BLaER1 treated with 17β-estradiol and CSF1 and Interleukin-3, amounts not matched to agents 10 nM and 100 nM (cell line): ENCODE data around the gene RNF130.
"Not testable (repeated sequence)": the region's sequence is repeated elsewhere in the genome, so short reads cannot be mapped to it uniquely, and the experiment has no call there.

Experiments used
- H3K27ac ChIP-seq, 11 experiments: shearing (Covaris generic); formaldehyde crosslinking; 2 replicates each; pipeline ENCODE4 v1.8.1; 2022
- H3K27me3 ChIP-seq, 11 experiments: shearing (Covaris generic); formaldehyde crosslinking; 2 replicates each; pipeline ENCODE4 v1.8.1; 2022
- H3K36me3 ChIP-seq, 11 experiments: shearing (Covaris generic); formaldehyde crosslinking; 2 replicates each; pipeline ENCODE4 v1.8.1; 2022
- H3K4me1 ChIP-seq, 10 experiments: shearing (Covaris generic); formaldehyde crosslinking; 2 replicates each; pipeline ENCODE4 v1.8.1; 2022
- H3K4me2 ChIP-seq, 11 experiments: shearing (Covaris generic); formaldehyde crosslinking; 2 replicates each; pipeline ENCODE4 v1.8.1; 2022
- H3K4me3 ChIP-seq, 10 experiments: shearing (Covaris generic); formaldehyde crosslinking; 2 replicates each; pipeline ENCODE4 v1.8.1; 2022
- H3K9ac ChIP-seq, 11 experiments: shearing (Covaris generic); formaldehyde crosslinking; 2 replicates each; pipeline ENCODE4 v1.8.1; 2022
- H3K9me3 ChIP-seq, 11 experiments: shearing (Covaris generic); formaldehyde crosslinking; replicated peaks in 1 of 11; 2 replicates each; pipeline ENCODE4 v1.8.1; 2022
- H4K20me1 ChIP-seq, 11 experiments: shearing (Covaris generic); formaldehyde crosslinking; 2 replicates each; pipeline ENCODE4 v1.8.1; 2022
- Cebpa-rat ChIP-seq, 11 experiments: shearing (Covaris generic); IDR thresholded peaks; 2 replicates each; pipeline ENCODE4 v1.8.1; 2022

Gene RNF130

GRCh38 chr5:180026734-180027458 is 44.7 kb downstream of the RNF130 start:
- H3K27ac ChIP-seq, result peak overlapping the region in 2 of 11 experiments; percentile 13 to 34; a peak in 3 of 22 replicates
- H4K20me1 ChIP-seq, result peaks cover 23 to 100% (median 99%) of the 10 kb centered on the region in 11 experiments
- peak overlapping the region in 3 of 11 experiments; percentile 1 to 15 (median 13); a peak in 2 of 22 replicates for H3K9ac ChIP-seq
- H3K27me3 ChIP-seq, result no peaks in the 10 kb centered on the region
- H3K4me2 ChIP-seq, result peak overlapping the region in 3 of 11 experiments; percentile 8 to 48 (median 48); a peak in 4 of 22 replicates
- H3K4me1 ChIP-seq, result peaks cover 0 to 82% (median 10%) of the 10 kb centered on the region in 10 experiments; a peak in 12 of 20 replicates
- TF ChIP-seq Cebpa-rat (IDR thresholded peaks at IDR 0.05), result no peak
- H3K9me3 ChIP-seq, result peaks cover 0 to 33% (median 27%) of the 10 kb centered on the region in 11 experiments; a peak in 19 of 22 replicates
- H3K4me3 ChIP-seq, result no peak overlapping the region
- peaks cover 81 to 100% (median 97%) of the 10 kb centered on the region in 11 experiments for H3K36me3 ChIP-seq

GRCh38 chr5:180026320-180026719 is 45.2 kb downstream of the RNF130 start:
- peaks cover 0 to 82% (median 10%) of the 10 kb centered on the region in 10 experiments; a peak in 12 of 20 replicates for H3K4me1 ChIP-seq
- H3K4me3 ChIP-seq, result no peak overlapping the region
- no peaks in the 10 kb centered on the region for H3K27me3 ChIP-seq
- peaks cover 0 to 38% (median 33%) of the 10 kb centered on the region in 11 experiments; a peak in 19 of 22 replicates for H3K9me3 ChIP-seq
- peaks cover 82 to 100% (median 97%) of the 10 kb centered on the region in 11 experiments for H3K36me3 ChIP-seq
- no peak for TF ChIP-seq Cebpa-rat (IDR thresholded peaks at IDR 0.05)
- H3K27ac ChIP-seq, result no peak overlapping the region; a peak in 1 of 22 replicates
- peak overlapping the region in 3 of 11 experiments; percentile 8 to 48 (median 31); a peak in 3 of 22 replicates for H3K4me2 ChIP-seq
- H3K9ac ChIP-seq, result no peak overlapping the region
- H4K20me1 ChIP-seq, result peaks cover 23 to 100% (median 98%) of the 10 kb centered on the region in 11 experiments

DNA sequence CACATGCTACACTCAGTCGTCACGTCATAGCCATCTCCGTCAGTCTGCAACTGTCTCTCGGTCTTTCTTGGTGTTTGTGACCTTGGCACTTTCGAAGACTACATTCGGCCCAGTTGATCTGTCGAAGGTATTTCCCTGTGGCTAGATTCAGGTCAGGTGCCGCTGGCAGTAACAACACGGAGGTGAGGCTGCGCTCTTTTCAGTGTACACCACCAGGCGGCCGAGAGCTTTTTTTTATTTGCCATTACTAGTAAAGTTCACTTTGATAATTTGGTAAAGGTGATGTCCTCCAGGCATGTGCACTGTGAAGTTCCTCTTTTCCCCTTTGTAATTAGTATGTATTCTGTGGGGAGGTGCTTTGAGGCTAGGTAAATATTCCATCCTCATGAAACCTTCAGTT is 49.7 kb downstream of the RNF130 start:
- Histone ChIP-seq H3K9ac (no peak overlapping the region), H3K27me3 (no peaks in the 10 kb centered on the region), H4K20me1 (peaks cover 6 to 100% (median 98%) of the 10 kb centered on the region in 11 experiments), H3K36me3 (peaks cover 87 to 100% (median 97%) of the 10 kb centered on the region in 11 experiments), H3K27ac (no peak overlapping the region), H3K4me2 (no peak overlapping the region), H3K9me3 (peaks cover 14 to 80% (median 71%) of the 10 kb centered on the region in 11 experiments; a peak in 21 of 22 replicates), H3K4me1 (peaks cover 4 to 76% (median 10%) of the 10 kb centered on the region in 10 experiments; a peak in 14 of 20 replicates), H3K4me3 (peak overlapping the region in 1 of 10 experiments; percentile 1; a peak in 1 of 20 replicates)
- no peak for TF ChIP-seq Cebpa-rat (IDR thresholded peaks at IDR 0.05)

GRCh38 chr5:180020176-180020575 is 51.4 kb downstream of the RNF130 start:
- H4K20me1 ChIP-seq, result peaks cover 12 to 100% (median 98%) of the 10 kb centered on the region in 11 experiments
- H3K36me3 ChIP-seq, result peaks cover 89 to 100% (median 99%) of the 10 kb centered on the region in 11 experiments
- peaks cover 14 to 80% (median 72%) of the 10 kb centered on the region in 11 experiments; a peak in 21 of 22 replicates for H3K9me3 ChIP-seq
- H3K9ac ChIP-seq, result no peak overlapping the region
- TF ChIP-seq Cebpa-rat (IDR thresholded peaks at IDR 0.05), result no peak
- H3K4me1 ChIP-seq, result peaks cover 7 to 74% (median 11%) of the 10 kb centered on the region in 10 experiments; a peak in 14 of 20 replicates
- no peaks in the 10 kb centered on the region for H3K27me3 ChIP-seq
- peak overlapping the region in 1 of 10 experiments; percentile 0; a peak in 1 of 20 replicates for H3K4me3 ChIP-seq
- H3K4me2 ChIP-seq, result no peak overlapping the region
- H3K27ac ChIP-seq, result no peak overlapping the region

GRCh38 chr5:180018347-180019060 is 53.1 kb downstream of the RNF130 start:
- Histone ChIP-seq H3K36me3 (peaks cover 94 to 100% (median 100%) of the 10 kb centered on the region in 11 experiments), H3K4me3 (no peak overlapping the region), H4K20me1 (peaks cover 9 to 100% (median 98%) of the 10 kb centered on the region in 11 experiments; a peak in 21 of 22 replicates), H3K27me3 (no peaks in the 10 kb centered on the region), H3K9me3 (peaks cover 14 to 68% (median 63%) of the 10 kb centered on the region in 11 experiments; a peak in 21 of 22 replicates), H3K4me2 (0 out of 22 replicates have a peak overlapping the region, but pooled peaks of 1 of the 11 experiments have one; percentile 5), H3K4me1 (peaks cover 3 to 61% (median 11%) of the 10 kb centered on the region in 10 experiments; a peak in 13 of 20 replicates), H3K9ac (no peak overlapping the region), H3K27ac (no peak overlapping the region)
- no peak for TF ChIP-seq Cebpa-rat (IDR thresholded peaks at IDR 0.05)

DNA sequence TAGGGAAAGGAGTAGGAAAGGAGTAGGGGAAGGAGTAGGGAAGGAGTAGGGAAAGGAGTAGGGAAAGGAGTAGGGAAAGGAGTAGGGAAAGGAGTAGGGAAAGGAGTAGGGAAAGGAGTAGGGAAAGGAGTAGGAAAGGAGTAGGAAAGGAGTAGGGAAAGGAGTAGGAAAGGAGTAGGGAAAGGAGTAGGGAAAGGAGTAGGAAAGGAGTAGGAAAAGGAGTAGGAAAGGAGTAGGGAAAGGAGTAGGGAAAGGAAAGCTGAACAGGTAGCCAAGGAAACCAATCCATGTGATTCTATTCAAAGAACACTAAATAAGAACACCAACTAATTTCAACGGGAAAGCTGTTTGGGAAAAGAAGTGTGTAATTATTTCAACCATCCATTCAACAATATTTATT is 56.0 kb downstream of the RNF130 start:
- not testable (repeated sequence) for H3K9ac ChIP-seq, H3K27ac ChIP-seq, H3K27me3 ChIP-seq, H3K4me2 ChIP-seq, H3K4me3 ChIP-seq
- Histone ChIP-seq H3K9me3 (peaks cover 6 to 46% (median 36%) of the 10 kb centered on the region in 11 experiments; a peak in 21 of 22 replicates), H4K20me1 (peaks cover 9 to 100% (median 99%) of the 10 kb centered on the region in 11 experiments; a peak in 21 of 22 replicates), H3K36me3 (peaks cover 94 to 100% (median 100%) of the 10 kb centered on the region in 11 experiments), H3K4me1 (peaks cover 7 to 56% (median 11%) of the 10 kb centered on the region in 10 experiments; a peak in 16 of 20 replicates)

- Histone ChIP-seq H3K4me3 (no peak overlapping the region), H3K4me2 (no peak overlapping the region), H3K4me1 (peaks cover 20 to 62% (median 27%) of the 10 kb centered on the region in 10 experiments), H3K9me3 (peaks cover 0 to 34% (median 22%) of the 10 kb centered on the region in 11 experiments; a peak in 19 of 22 replicates), H3K36me3 (peaks cover 82 to 98% (median 92%) of the 10 kb centered on the region in 11 experiments), H4K20me1 (peaks cover 9 to 100% (median 100%) of the 10 kb centered on the region in 11 experiments; a peak in 21 of 22 replicates), H3K27ac (no peak overlapping the region), H3K27me3 (no peaks in the 10 kb centered on the region), H3K9ac (no peak overlapping the region)
- TF ChIP-seq Cebpa-rat (IDR thresholded peaks at IDR 0.05), result no peak
These were observed 57.9 kb downstream of the RNF130 start for GRCh38 chr5:180013678-180014077.

GRCh38 chr5:180012316-180012715 is 59.2 kb downstream of the RNF130 start:
- H4K20me1 ChIP-seq, result peaks cover 9 to 100% (median 100%) of the 10 kb centered on the region in 11 experiments; a peak in 21 of 22 replicates
- H3K36me3 ChIP-seq, result peaks cover 70 to 86% (median 79%) of the 10 kb centered on the region in 11 experiments
- no peak overlapping the region for H3K27ac ChIP-seq
- no peaks in the 10 kb centered on the region for H3K27me3 ChIP-seq
- H3K4me2 ChIP-seq, result no peak overlapping the region
- no peak overlapping the region for H3K9ac ChIP-seq
- no peak for TF ChIP-seq Cebpa-rat (IDR thresholded peaks at IDR 0.05)
- H3K9me3 ChIP-seq, result peaks cover 0 to 21% (median 10%) of the 10 kb centered on the region in 11 experiments; a peak in 14 of 22 replicates
- no peak overlapping the region for H3K4me3 ChIP-seq
- H3K4me1 ChIP-seq, result peaks cover 30 to 67% (median 37%) of the 10 kb centered on the region in 10 experiments
